HepG2 (cell line): Measurements from ENCODE around the gene ADGRE2. TPM values are rescaled to one million over a fixed set of nuclear protein-coding genes. Genes with fewer than 3 reads are reported as not detected.
"Not testable (repeated sequence)": the region's sequence is repeated elsewhere in the genome, so short reads cannot be mapped to it uniquely, and the experiment has no call there.

Experiments
- ATAC-seq: fragments of 200-7000 bp; cut with Tn5 transposase; 3 replicates; pipeline ENCODE4 v1.9.1; 2020; ENCODE audit warnings: mild to moderate bottlenecking, moderate library complexity
- BruUV-seq: library from RNA; stranded (reverse); fragments of 400-500 nt; replicated peaks from 2 replicates; lab custom pipeline; 2021; lab: Mats Ljungman, UMichigan
- CTCF ChIA-PET: fragments of 300-600 bp; formaldehyde crosslinking; extraction: SDS; loops from one replicate; lab custom pipeline; 2021; ENCODE audit warnings: low total read pairs, inconsistent platforms, low intra/inter-chr PET ratio; lab: Yijun Ruan, JAX
- POLR2A ChIA-PET: fragments of 350-600 bp; sonication (Branson Sonifier 250); formaldehyde crosslinking; loops from one replicate; lab custom pipeline; 2020; ENCODE audit warnings: antibody characterized with exemption, inconsistent platforms; lab: Yijun Ruan, JAX
- DNase-seq: peaks from one replicate; pipeline ENCODE4 v3.0.0-alpha.2; 2015; ENCODE audit warnings: low spot score
- FAIRE-seq: peaks from 3 replicates; lab custom pipeline; 2011; peaks lifted over from hg19 to GRCh38; lab: Jason Lieb, UNC
- H2AFZ ChIP-seq: one replicate; pipeline ENCODE4 v1.6.1; 2011; ENCODE audit warnings: low read length, inconsistent platforms
- H3K27ac ChIP-seq: fragments of 300-600 bp; 3 replicates; pipeline ENCODE4 v1.8.0; 2011; ENCODE audit warnings: mixed run types, mild to moderate bottlenecking, mixed read lengths, low read length, inconsistent platforms; ENCODE audit not compliant: insufficient read depth; ENCODE audit errors: extremely low read length
- H3K27me3 ChIP-seq, 2 experiments: fragments of 200-600 bp in 1 of 2; 2 replicates in 1 of 2; 3 replicates in 1 of 2; pipeline versions ENCODE4 v1.6.0 to v1.8.0; 2011; ENCODE audit warnings: low read length in 2 of 2, mild to moderate bottlenecking in 2 of 2, moderate library complexity in 2 of 2, inconsistent platforms in 1 of 2; ENCODE audit not compliant: insufficient read depth in 2 of 2, control insufficient read depth in 1 of 2
- H3K36me3 ChIP-seq, 2 experiments: fragments of 200-600 bp in 1 of 2; replicated peaks in 1 of 2; 2 replicates in 1 of 2; 3 replicates in 1 of 2; pipeline versions ENCODE4 v1.5.1 to v1.8.0; 2011; ENCODE audit warnings: low read length in 2 of 2, inconsistent platforms in 1 of 2; ENCODE audit not compliant: insufficient read depth in 2 of 2, control insufficient read depth in 1 of 2
- H3K4me1 ChIP-seq: 2 replicates; pipeline ENCODE4 v1.5.1; 2012; ENCODE audit warnings: low read length, inconsistent platforms; ENCODE audit not compliant: insufficient read depth
- H3K4me2 ChIP-seq: 2 replicates; pipeline ENCODE4 v1.6.0; 2011; ENCODE audit warnings: low read depth, low read length, inconsistent platforms
- H3K4me3 ChIP-seq, 3 experiments: fragments of 200-600 bp in 1 of 3; sonication (generic), shearing (Covaris generic) in 1 of 3; replicated peaks in 1 of 3; 2 replicates each; pipeline ENCODE4 v1.5.1; 2011 to 2016; ENCODE audit warnings: low read length in 3 of 3, inconsistent platforms in 2 of 3, low read depth in 2 of 3, mild to moderate bottlenecking in 2 of 3, control low read depth in 1 of 3, mixed read lengths in 1 of 3; ENCODE audit not compliant: insufficient read depth in 1 of 3
- H3K79me2 ChIP-seq: one replicate; pipeline ENCODE4 v1.6.1; 2011; ENCODE audit warnings: low read length, inconsistent platforms; ENCODE audit not compliant: insufficient read depth
- H3K9ac ChIP-seq: 2 replicates; pipeline ENCODE4 v1.6.0; 2011; ENCODE audit warnings: mild to moderate bottlenecking, low read depth, low read length, inconsistent platforms; ENCODE audit not compliant: insufficient read depth
- H3K9me3 ChIP-seq: 2 replicates; pipeline ENCODE4 v1.5.1; 2012; ENCODE audit warnings: mild to moderate bottlenecking, low read length
- H4K20me1 ChIP-seq: 2 replicates; pipeline ENCODE4 v1.6.0; 2011; ENCODE audit warnings: inconsistent platforms, mild to moderate bottlenecking, low read length, moderate library complexity; ENCODE audit not compliant: insufficient read depth
- DPF2 ChIP-seq: sonication (generic); formaldehyde crosslinking; IDR thresholded peaks from 2 replicates; pipeline ENCODE4 v1.4.0; 2020; ENCODE audit warnings: mild to moderate bottlenecking, low read depth, missing genetic modification reagents, borderline replicate concordance
- FOSL1 ChIP-seq: sonication (generic); formaldehyde crosslinking; IDR thresholded peaks from 2 replicates; pipeline ENCODE4 v1.9.0; 2021; ENCODE audit warnings: missing genetic modification reagents, borderline replicate concordance
- KLF11 ChIP-seq: IDR thresholded peaks from 2 replicates; pipeline ENCODE4 v1.6.1; 2016; ENCODE audit warnings: missing compliant biosample characterization
- TFAP4 ChIP-seq: sonication (generic); IDR thresholded peaks from 2 replicates; pipeline ENCODE4 v1.6.1; 2016; ENCODE audit warnings: low read depth, borderline replicate concordance
- UBTF ChIP-seq: sonication (generic); formaldehyde crosslinking; IDR thresholded peaks from 2 replicates; pipeline ENCODE4 v1.4.0; 2020; ENCODE audit warnings: mild to moderate bottlenecking, missing genetic modification reagents
- ZNF275 ChIP-seq: sonication (generic); formaldehyde crosslinking; IDR thresholded peaks from 2 replicates; pipeline ENCODE4 v1.8.0; 2022; ENCODE audit warnings: missing genetic modification reagents, mild to moderate bottlenecking, inconsistent platforms, borderline replicate concordance
- ZNF282 ChIP-seq: fragments of 450-650 bp; IDR thresholded peaks from 2 replicates; pipeline ENCODE4 v1.6.1; 2018; ENCODE audit not compliant: partially characterized antibody
- ZNF556 ChIP-seq: sonication (generic); formaldehyde crosslinking; IDR thresholded peaks from 2 replicates; pipeline ENCODE4 v1.4.0; 2020; ENCODE audit warnings: mild to moderate bottlenecking, missing genetic modification reagents, borderline replicate concordance
- ZSCAN25 ChIP-seq: sonication (generic); formaldehyde crosslinking; IDR thresholded peaks from 2 replicates; pipeline ENCODE4 v1.8.0; 2022; ENCODE audit warnings: mild to moderate bottlenecking, missing genetic modification reagents
- WGBS: methylation state at CpG from one replicate; pipeline ENCODE4 v1.1.6; 2017; ENCODE audit warnings: low lambda C conversion rate; 5-methylcytosine and 5-hydroxymethylcytosine counted together
- in situ Hi-C: cut with HindIII; loops from 2 replicates; pipeline ENCODE4 v1.10.0; 2017; ENCODE audit warnings: low pct_unique_long_range_greater_than_20kb; ENCODE audit not compliant: extremely low pct_ligation_motif_present
- intact Hi-C: fragments of 100-400 bp; cut with micrococcal nuclease; formaldehyde crosslinking; loops from one replicate; pipeline ENCODE4 v1.10.0; 2022; ENCODE audit not compliant: unreplicated experiment
- polyA plus RNA-seq, 8 experiments: library from polyadenylated mRNA; depleted of rRNA in 3 of 8; stranded (reverse) in 7 of 8; unstranded in 1 of 8; fragments of >200 nt; fragmentation: Illumina TruSeq in 4 of 8; extraction: Trizol in 4 of 8; gene quantifications; 2 replicates each; pipeline versions ENCODE4 v1.2.1 to v1.2.3, GENCODE V29; 2011 to 2016; ENCODE audit warnings: low read depth in 4 of 8, missing spikeins in 1 of 8, mixed read lengths in 1 of 8; ENCODE audit not compliant: insufficient read depth in 1 of 8
- total RNA-seq, 5 experiments: library from RNA; depleted of rRNA; stranded (reverse); fragments of >200 nt; fragmentation: Illumina TruSeq; extraction: Trizol; gene quantifications; 2 replicates each; pipeline ENCODE4 v1.2.3, GENCODE V29; 2016; ENCODE audit warnings: low read depth in 1 of 5
- TF ChIP-seq, protein P1 (sequence below): sonication (generic); formaldehyde crosslinking; IDR thresholded peaks from 2 replicates; pipeline ENCODE4 v1.4.0; 2020; ENCODE audit warnings: low read depth, missing genetic modification reagents

The ADGRE2 gene
- total and polyA plus RNA-seq, 2 of the 13 experiments (the other 11 are each of a cell fraction or from before 2014, with no cell fraction given): 0.04 TPM; not detected in 1

GRCh38 chr19:14779151-14779550, 791 bp upstream of the ADGRE2 start:
- in situ Hi-C loops: no loop called here
- no peak overlapping the region for H3K4me2 ChIP-seq
- H3K9me3 ChIP-seq: no peaks in the 10 kb centered on the region
- FAIRE-seq: no peak
- no peak for ATAC-seq
- CTCF ChIA-PET: no interaction called here
- H3K27ac ChIP-seq: no peak overlapping the region
- no peaks in the 10 kb centered on the region for H4K20me1 ChIP-seq
- no peak overlapping the region for H2AFZ ChIP-seq
- no peak for TF ChIP-seq ZNF275 (CRISPR knock-in tag)
- no peak for TF ChIP-seq FOSL1 (CRISPR knock-in tag)
- TF ChIP-seq ZNF282: no peak
- no peak for TF ChIP-seq KLF11
- TF ChIP-seq ZSCAN25 (CRISPR knock-in tag): no peak
- no peak for TF ChIP-seq DPF2
- TF ChIP-seq UBTF (CRISPR knock-in tag): no peak
- no peak for TF ChIP-seq ZNF556
- TF ChIP-seq, protein P1, sequence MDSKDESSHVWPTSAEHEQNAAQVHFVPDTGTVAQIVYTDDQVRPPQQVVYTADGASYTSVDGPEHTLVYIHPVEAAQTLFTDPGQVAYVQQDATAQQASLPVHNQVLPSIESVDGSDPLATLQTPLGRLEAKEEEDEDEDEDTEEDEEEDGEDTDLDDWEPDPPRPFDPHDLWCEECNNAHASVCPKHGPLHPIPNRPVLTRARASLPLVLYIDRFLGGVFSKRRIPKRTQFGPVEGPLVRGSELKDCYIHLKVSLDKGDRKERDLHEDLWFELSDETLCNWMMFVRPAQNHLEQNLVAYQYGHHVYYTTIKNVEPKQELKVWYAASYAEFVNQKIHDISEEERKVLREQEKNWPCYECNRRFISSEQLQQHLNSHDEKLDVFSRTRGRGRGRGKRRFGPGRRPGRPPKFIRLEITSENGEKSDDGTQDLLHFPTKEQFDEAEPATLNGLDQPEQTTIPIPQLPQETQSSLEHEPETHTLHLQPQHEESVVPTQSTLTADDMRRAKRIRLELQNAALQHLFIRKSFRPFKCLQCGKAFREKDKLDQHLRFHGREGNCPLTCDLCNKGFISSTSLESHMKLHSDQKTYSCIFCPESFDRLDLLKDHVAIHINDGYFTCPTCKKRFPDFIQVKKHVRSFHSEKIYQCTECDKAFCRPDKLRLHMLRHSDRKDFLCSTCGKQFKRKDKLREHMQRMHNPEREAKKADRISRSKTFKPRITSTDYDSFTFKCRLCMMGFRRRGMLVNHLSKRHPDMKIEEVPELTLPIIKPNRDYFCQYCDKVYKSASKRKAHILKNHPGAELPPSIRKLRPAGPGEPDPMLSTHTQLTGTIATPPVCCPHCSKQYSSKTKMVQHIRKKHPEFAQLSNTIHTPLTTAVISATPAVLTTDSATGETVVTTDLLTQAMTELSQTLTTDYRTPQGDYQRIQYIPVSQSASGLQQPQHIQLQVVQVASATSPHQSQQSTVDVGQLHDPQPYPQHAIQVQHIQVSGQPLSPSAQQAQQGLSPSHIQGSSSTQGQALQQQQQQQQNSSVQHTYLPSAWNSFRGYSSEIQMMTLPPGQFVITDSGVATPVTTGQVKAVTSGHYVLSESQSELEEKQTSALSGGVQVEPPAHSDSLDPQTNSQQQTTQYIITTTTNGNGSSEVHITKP: no peak
- no peak for TF ChIP-seq TFAP4
- H3K79me2 ChIP-seq: no peaks in the 10 kb centered on the region
- 24% methylated on average over 5 of the region's 5 CpGs for WGBS
- intact Hi-C loops: no loop called here
- peaks cover 0 to 5% of the 10 kb centered on the region in 2 experiments; a peak in 1 of 5 replicates for H3K27me3 ChIP-seq
- H3K36me3 ChIP-seq: no peaks in the 10 kb centered on the region
- no peak overlapping the region for H3K4me3 ChIP-seq
- DNase-seq: no peak
- H3K4me1 ChIP-seq: no peaks in the 10 kb centered on the region
- H3K9ac ChIP-seq: no peak overlapping the region
- BruUV-seq: no TSS peak
- POLR2A ChIA-PET: no interaction called here

DNA sequence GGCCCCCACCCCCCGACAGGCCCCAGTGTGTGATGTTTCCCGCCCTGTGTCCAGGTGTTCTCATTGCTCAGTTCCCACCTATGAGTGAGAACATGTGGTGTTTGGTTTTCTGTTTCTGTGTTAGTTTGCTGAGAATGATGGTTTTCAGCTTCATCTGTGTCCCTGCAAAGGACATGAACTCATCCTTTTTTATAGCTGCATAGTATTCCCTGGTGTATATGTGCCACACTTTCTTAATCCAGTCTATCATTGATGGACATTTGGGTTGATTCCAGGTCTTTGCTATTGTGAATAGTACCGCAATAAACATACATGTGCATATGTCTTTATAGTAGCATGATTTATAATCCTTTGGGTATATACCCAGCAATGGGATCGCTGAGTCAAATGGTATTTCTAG, 715 bp downstream of the ADGRE2 start:
- H3K27me3 ChIP-seq, H3K36me3 ChIP-seq, POLR2A ChIA-PET, H4K20me1 ChIP-seq, in situ Hi-C loops, H3K4me3 ChIP-seq, H3K79me2 ChIP-seq, ATAC-seq, H3K9ac ChIP-seq, FAIRE-seq, H2AFZ ChIP-seq, H3K4me1 ChIP-seq, H3K27ac ChIP-seq, H3K9me3 ChIP-seq, H3K4me2 ChIP-seq, BruUV-seq, CTCF ChIA-PET, DNase-seq, intact Hi-C loops: not testable (repeated sequence)
- WGBS: 65% methylated on average over 4 of the region's 4 CpGs
